GM06990 (cell line): ENCODE data around the gene CASQ2.

ENCODE experiments used
- DNase-seq: peaks from one replicate; pipeline ENCODE4 v3.0.0-alpha.2; 2011; ENCODE audit not compliant: insufficient read length; ENCODE audit errors: extremely low read depth
- H3K27me3 ChIP-seq: replicated peaks from 2 replicates; pipeline ENCODE4 v1.6.0; 2011; ENCODE audit warnings: low read length; ENCODE audit not compliant: control insufficient read depth, insufficient read depth
- H3K36me3 ChIP-seq: 2 replicates; pipeline ENCODE4 v1.5.1; 2011; ENCODE audit warnings: low read length; ENCODE audit not compliant: control insufficient read depth, insufficient read depth
- H3K4me3 ChIP-seq: replicated peaks from 2 replicates; pipeline ENCODE4 v1.5.1; 2011; ENCODE audit warnings: low read depth, mild to moderate bottlenecking, control low read depth, low read length
- CTCF ChIP-seq: IDR thresholded peaks from 2 replicates; pipeline ENCODE4 v1.5.1; 2011; ENCODE audit warnings: low read length, control low read depth, mild to moderate bottlenecking, inconsistent platforms; ENCODE audit not compliant: insufficient read depth, poor library complexity, severe bottlenecking

CASQ2 gene

GRCh38 chr1:115668579-115668978 lies 99.9 kb downstream of the CASQ2 start:
- no peak for TF ChIP-seq CTCF
- H3K27me3 ChIP-seq = no peaks in the 10 kb centered on the region
- H3K4me3 ChIP-seq = no peak overlapping the region
- no peak for DNase-seq
- peaks cover 11% of the 10 kb centered on the region for H3K36me3 ChIP-seq

GRCh38 chr1:115666702-115667101 lies 101.8 kb downstream of the CASQ2 start:
- TF ChIP-seq CTCF = no peak
- H3K4me3 ChIP-seq = no peak overlapping the region
- no peaks in the 10 kb centered on the region for H3K27me3 ChIP-seq
- DNase-seq = no peak
- H3K36me3 ChIP-seq = peaks cover 13% of the 10 kb centered on the region

GRCh38 chr1:115666206-115666605 lies 102.3 kb downstream of the CASQ2 start:
- H3K36me3 ChIP-seq = peaks cover 13% of the 10 kb centered on the region
- TF ChIP-seq CTCF = no peak
- H3K27me3 ChIP-seq = no peaks in the 10 kb centered on the region
- DNase-seq = no peak
- H3K4me3 ChIP-seq = no peak overlapping the region

GRCh38 chr1:115665319-115666096 lies 103.0 kb downstream of the CASQ2 start:
- Histone ChIP-seq H3K4me3 (no peak overlapping the region), H3K27me3 (no peaks in the 10 kb centered on the region), H3K36me3 (peaks cover 11% of the 10 kb centered on the region)
- TF ChIP-seq CTCF = no peak
- no peak for DNase-seq

- H3K4me3 ChIP-seq = no peak overlapping the region
- peaks cover 10% of the 10 kb centered on the region for H3K36me3 ChIP-seq
- H3K27me3 ChIP-seq = no peaks in the 10 kb centered on the region
- no peak for TF ChIP-seq CTCF
- no peak for DNase-seq
Observed at GRCh38 chr1:115661157-115661556, 107.4 kb downstream of the CASQ2 start.
